Caco-2 (cell line): ENCODE measurements around the gene SFTPA1. TPM values are rescaled to one million over a fixed set of nuclear protein-coding genes. Genes with fewer than 3 reads are reported as not detected.

Source experiments
- total RNA-seq: library from RNA; stranded (reverse); gene quantifications from 2 replicates; pipeline ENCODE4 v1.2.3, GENCODE V29; 2022

Gene SFTPA1
- total RNA-seq, 1 experiment from 2014 or later: not detected

Other genes starting within 250 kb of the SFTPA1 start
- gene ZCCHC24, start 165.3 kb upstream of the SFTPA1 start, total RNA-seq: 2.5 and 3.1 TPM in 2 replicates
- 0.93 and 1.1 TPM in 2 replicates for gene EIF5AL1, start 98.4 kb upstream of the SFTPA1 start, total RNA-seq
- gene SFTPA2, start 50.5 kb upstream of the SFTPA1 start, total RNA-seq: not detected in 2 replicates
- gene NUTM2B, start 92.3 kb downstream of the SFTPA1 start, total RNA-seq: 0.26 and 0.57 TPM in 2 replicates
- gene NUTM2E, start 215.8 kb downstream of the SFTPA1 start, total RNA-seq: 0.14 TPM in 1 of 2 replicates, not detected in the other